Measurements from ENCODE around the gene ST3GAL6. TPM values are rescaled to one million over a fixed set of nuclear protein-coding genes. Genes with fewer than 3 reads are reported as not detected.

ST3GAL6 gene
- total and polyA plus RNA-seq, 2 donors (not counting 1 experiment from before 2014, with no cell fraction given), result 0.58 TPM; not detected in 1

GRCh38 chr3:98743071-98743470 lies 20.1 kb upstream of the ST3GAL6 start:
- no peak overlapping the region for H2AFZ ChIP-seq (ENCODE audit: insufficient read depth, low read depth, low read length, poor library complexity, severe bottlenecking)
- H3K4me1 Mint-ChIP-seq, result no peaks in the 10 kb centered on the region
- no peaks in the 10 kb centered on the region for H3K4me1 ChIP-seq (ENCODE audit: control insufficient read depth in 2 of 2, insufficient read depth in 2 of 2, low read length in 2 of 2)
- H3K27ac Mint-ChIP-seq, result no peak overlapping the region
- H3K36me3 ChIP-seq (replicated peaks in 1 of 2; ENCODE audit: control extremely low read depth in 1 of 2, control insufficient read depth in 1 of 2, extremely low read depth in 1 of 2, insufficient read depth in 2 of 2, low read length in 1 of 2), result no peaks in the 10 kb centered on the region
- H3K27ac ChIP-seq (ENCODE audit: low read length in 2 of 2), result no peak overlapping the region
- TF ChIP-seq CTCF (IDR thresholded peaks at IDR 0.05) (no peak), EZH2 (IDR thresholded peaks at IDR 0.05; ENCODE audit: borderline replicate concordance, insufficient read depth, low read depth, low read length, poor library complexity, severe bottlenecking) (no peak)
- ChIA-PET CTCF (interaction anchor here (1.0 kb wide), 1 partner anchor 13 kb away, joined by 3 read pairs; no protein-coding TSS in a partner anchor), POLR2A (no interaction called here)
- H3K4me3 Mint-ChIP-seq, result no peak overlapping the region
- H3K9ac ChIP-seq (ENCODE audit: low read length), result no peak overlapping the region
- ATAC-seq (ENCODE audit: low read depth) (no peak), DNase-seq (no peak)
- H3K4me3 ChIP-seq (ENCODE audit: control extremely low read depth in 1 of 5, extremely low read depth in 1 of 5, insufficient read depth in 1 of 5, low read depth in 2 of 5, low read length in 4 of 5), result no peak overlapping the region
- H3K4me2 ChIP-seq (replicated peaks; ENCODE audit: low read depth, low read length, poor library complexity, severe bottlenecking), result no peak overlapping the region
- WGBS (ENCODE audit: insufficient coverage), result 78% methylated on average over 4 of the region's 5 CpGs
- H3K9me3 ChIP-seq (ENCODE audit: control extremely low read depth in 1 of 3, control insufficient read depth in 2 of 3, insufficient read depth in 1 of 3, low read length in 2 of 3), result no peaks in the 10 kb centered on the region
- H3K27me3 Mint-ChIP-seq, result peaks cover 4% of the 10 kb centered on the region
- intact Hi-C loops (cut with micrococcal nuclease), result no loop called here
- H3K79me2 ChIP-seq (ENCODE audit: control insufficient read depth, insufficient read depth, low read length), result no peaks in the 10 kb centered on the region
- H3K9me3 Mint-ChIP-seq (ENCODE audit: insufficient read depth), result no peaks in the 10 kb centered on the region
- peaks cover 0 to 4% (median 0%) of the 10 kb centered on the region in 4 experiments for H3K27me3 ChIP-seq (replicated peaks in 1 of 4; ENCODE audit: control extremely low read depth in 1 of 4, control insufficient read depth in 3 of 4, insufficient read depth in 4 of 4, low read length in 3 of 4)
- H4K20me1 ChIP-seq (ENCODE audit: control insufficient read depth, insufficient read depth, low read length, poor library complexity, severe bottlenecking), result no peaks in the 10 kb centered on the region

GRCh38 chr3:98744283-98744682 lies 18.9 kb upstream of the ST3GAL6 start:
- CTCF ChIA-PET, result interaction anchor here (1.0 kb wide), 1 partner anchor 12 kb away, joined by 3 read pairs; no protein-coding TSS in a partner anchor
- H3K9me3 ChIP-seq (ENCODE audit: control extremely low read depth in 1 of 3, control insufficient read depth in 2 of 3, insufficient read depth in 1 of 3, low read length in 2 of 3), result no peaks in the 10 kb centered on the region
- H3K4me3 ChIP-seq (ENCODE audit: control extremely low read depth in 1 of 5, extremely low read depth in 1 of 5, insufficient read depth in 1 of 5, low read depth in 2 of 5, low read length in 4 of 5), result no peak overlapping the region
- no peak for ATAC-seq (ENCODE audit: low read depth)
- peaks cover 0 to 4% (median 0%) of the 10 kb centered on the region in 4 experiments for H3K27me3 ChIP-seq (replicated peaks in 1 of 4; ENCODE audit: control extremely low read depth in 1 of 4, control insufficient read depth in 3 of 4, insufficient read depth in 4 of 4, low read length in 3 of 4)
- no peaks in the 10 kb centered on the region for H3K4me1 ChIP-seq (ENCODE audit: control insufficient read depth in 2 of 2, insufficient read depth in 2 of 2, low read length in 2 of 2)
- POLR2A ChIA-PET, result no interaction called here
- Mint-ChIP-seq H3K4me1 (no peaks in the 10 kb centered on the region), H3K4me3 (no peak overlapping the region), H3K9me3 (ENCODE audit: insufficient read depth) (no peaks in the 10 kb centered on the region), H3K27me3 (peaks cover 9% of the 10 kb centered on the region), H3K27ac (no peak overlapping the region)
- H3K79me2 ChIP-seq (ENCODE audit: control insufficient read depth, insufficient read depth, low read length), result no peaks in the 10 kb centered on the region
- H4K20me1 ChIP-seq (ENCODE audit: control insufficient read depth, insufficient read depth, low read length, poor library complexity, severe bottlenecking), result no peaks in the 10 kb centered on the region
- no peak overlapping the region for H3K9ac ChIP-seq (ENCODE audit: low read length)
- no peak for DNase-seq
- no peak overlapping the region for H3K27ac ChIP-seq (ENCODE audit: low read length in 2 of 2)
- H2AFZ ChIP-seq (ENCODE audit: insufficient read depth, low read depth, low read length, poor library complexity, severe bottlenecking), result no peak overlapping the region
- intact Hi-C loops (cut with micrococcal nuclease), result no loop called here
- no peaks in the 10 kb centered on the region for H3K36me3 ChIP-seq (replicated peaks in 1 of 2; ENCODE audit: control extremely low read depth in 1 of 2, control insufficient read depth in 1 of 2, extremely low read depth in 1 of 2, insufficient read depth in 2 of 2, low read length in 1 of 2)
- H3K4me2 ChIP-seq (replicated peaks; ENCODE audit: low read depth, low read length, poor library complexity, severe bottlenecking), result no peak overlapping the region
- TF ChIP-seq CTCF (IDR thresholded peaks at IDR 0.05) (no peak), EZH2 (IDR thresholded peaks at IDR 0.05; ENCODE audit: borderline replicate concordance, insufficient read depth, low read depth, low read length, poor library complexity, severe bottlenecking) (no peak)
